Fibroblast of skin of right biceps (primary cell): ENCODE measurements around the gene SLC2A6.

Experiments
- DNase-seq: peaks from one replicate; pipeline ENCODE4 v3.0.0-alpha.2; 2013

Gene SLC2A6, protein sequence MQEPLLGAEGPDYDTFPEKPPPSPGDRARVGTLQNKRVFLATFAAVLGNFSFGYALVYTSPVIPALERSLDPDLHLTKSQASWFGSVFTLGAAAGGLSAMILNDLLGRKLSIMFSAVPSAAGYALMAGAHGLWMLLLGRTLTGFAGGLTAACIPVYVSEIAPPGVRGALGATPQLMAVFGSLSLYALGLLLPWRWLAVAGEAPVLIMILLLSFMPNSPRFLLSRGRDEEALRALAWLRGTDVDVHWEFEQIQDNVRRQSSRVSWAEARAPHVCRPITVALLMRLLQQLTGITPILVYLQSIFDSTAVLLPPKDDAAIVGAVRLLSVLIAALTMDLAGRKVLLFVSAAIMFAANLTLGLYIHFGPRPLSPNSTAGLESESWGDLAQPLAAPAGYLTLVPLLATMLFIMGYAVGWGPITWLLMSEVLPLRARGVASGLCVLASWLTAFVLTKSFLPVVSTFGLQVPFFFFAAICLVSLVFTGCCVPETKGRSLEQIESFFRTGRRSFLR

DNA sequence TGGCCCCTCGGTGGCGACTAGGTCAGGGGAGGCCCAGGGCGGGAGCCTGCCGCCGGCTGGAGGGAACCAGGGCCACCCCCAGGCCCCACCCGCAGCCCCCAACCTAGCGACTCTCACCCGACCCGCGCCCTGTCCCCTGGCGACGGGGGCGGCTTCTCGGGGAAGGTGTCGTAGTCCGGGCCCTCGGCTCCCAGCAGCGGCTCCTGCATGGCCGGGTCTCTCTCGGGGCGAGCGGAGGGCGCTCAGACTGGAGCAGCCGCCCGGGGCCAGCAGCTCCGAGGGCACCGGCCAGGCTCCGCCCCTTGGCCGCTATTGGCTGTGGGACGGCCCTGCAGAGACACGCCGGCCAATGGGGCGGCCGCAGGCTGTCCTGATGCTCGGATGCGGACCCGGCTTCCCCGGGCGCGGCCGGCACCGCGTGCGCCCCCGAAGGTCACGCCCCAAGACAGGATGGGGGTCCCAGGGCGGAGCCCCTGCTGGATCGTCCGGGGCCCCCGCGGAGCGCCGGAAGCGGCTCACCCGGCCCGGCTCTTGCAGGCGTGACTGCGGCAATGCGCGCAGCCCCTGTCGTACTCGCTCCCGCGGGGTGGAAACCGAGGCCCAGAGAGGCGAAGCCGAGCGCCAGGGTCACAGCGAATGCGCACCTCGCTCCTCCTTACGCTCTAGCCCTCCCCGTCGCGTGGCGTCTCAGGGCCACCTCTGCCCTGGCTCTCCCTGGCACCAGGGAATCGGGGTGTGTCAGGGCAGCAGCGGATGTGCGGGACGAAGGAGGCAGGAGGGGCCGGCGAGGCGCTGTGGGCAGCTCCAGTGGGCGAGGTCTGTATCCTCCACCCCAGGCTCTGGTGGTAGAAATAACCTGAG, at the start of gene SLC2A6:
SLC2A6 (minus strand) TSS at position 249 of the 861 bp plus-strand sequence; CDS start at position 209, 40 bp downstream.
- DNase-seq: peak; percentile 78

DNA sequence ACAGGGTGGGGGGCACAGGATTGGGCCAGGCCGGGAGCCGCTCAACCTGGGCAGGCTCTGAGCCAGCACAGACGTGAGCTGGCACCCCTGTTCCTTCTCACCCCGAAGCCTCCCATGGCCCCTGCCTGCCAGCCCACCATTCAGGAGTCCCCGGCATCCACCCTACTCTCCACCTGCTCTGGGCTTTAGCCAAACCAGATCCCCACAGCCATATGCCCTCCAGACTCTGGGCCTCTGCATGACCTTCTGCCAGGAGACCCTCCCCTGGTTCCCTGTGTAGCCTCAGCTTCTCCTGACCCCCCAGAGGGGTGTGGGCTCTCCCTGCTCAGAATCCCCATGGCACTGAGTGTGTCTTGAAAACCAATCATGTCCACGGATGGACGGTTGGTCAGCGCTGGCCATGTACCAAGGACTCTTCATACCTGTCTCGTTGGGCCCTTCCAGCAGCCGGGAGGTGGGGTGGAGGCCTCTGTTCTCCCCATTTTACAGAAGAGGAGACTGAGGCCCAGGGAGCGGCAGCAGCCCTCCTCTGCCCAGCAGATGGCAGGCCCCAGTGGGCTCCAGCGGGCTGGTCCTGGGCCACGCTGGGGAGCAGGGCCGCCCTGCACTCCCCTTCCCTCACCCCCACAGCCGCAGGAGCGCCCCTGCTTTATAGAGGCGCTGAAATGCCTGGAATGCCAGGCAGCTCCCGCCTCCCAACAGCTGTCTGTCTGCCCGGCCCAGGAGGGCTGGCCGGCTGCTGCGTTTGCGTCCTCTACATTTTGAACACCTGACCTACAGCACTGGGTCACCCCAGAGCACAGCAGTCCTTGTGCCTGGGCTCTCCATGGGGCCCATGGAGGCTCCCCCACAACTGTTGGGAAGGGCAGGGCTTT, 49.3 kb upstream of the SLC2A6 start:
- DNase-seq: no peak

DNA sequence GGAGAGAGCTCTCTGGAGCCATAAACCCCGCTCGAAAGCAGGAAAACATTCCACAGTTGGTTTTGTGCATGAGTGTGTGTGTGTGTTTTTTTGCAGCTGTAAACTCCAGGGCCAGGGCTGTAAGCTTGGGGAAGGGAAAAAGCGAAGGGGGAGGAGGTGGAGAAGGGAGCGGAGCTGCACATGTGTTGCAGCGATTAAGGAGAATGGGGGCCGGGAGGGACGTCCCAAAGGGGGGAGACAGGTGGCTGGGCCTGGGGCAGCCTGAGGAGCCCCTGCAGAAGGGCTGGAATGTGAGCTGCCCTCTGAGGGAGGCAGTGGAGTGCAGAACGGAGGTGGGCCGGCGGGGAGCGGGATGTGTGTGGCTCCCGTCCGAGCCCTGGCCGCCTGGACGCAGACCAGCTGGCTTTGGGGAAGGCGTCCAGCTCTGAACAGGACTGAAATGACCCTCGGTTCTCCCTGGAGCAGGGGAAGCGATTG, 48.6 kb upstream of the SLC2A6 start:
- DNase-seq: no peak

DNA sequence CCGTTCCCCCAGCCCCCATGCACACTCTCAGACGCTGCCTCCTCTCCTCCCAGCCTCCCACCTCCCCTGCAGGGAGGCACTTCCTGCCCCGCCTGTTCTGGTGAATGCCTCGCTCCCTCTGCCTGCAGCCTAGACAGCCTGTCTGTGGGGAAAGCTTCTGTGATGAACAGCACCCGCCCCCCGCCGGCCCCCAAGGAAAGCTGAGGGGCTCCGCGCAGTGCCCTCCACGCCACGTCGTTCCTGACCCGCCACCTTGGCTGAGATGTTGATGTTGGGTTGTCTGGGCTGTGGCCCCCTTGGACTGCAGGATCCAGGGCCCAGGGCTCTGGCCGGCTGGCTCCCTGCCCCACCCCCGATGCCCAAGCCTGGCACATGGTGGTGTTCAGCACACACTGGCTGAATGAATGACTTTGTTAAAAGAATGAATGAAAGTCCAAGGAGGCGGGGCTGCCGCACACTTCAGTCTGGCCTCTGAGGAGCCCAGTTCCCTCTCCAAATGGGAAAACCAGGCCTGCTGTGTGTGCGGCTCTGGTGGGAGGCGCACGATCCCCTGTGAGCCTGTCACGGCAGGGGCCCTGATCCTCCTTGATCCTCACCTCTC, 47.9 kb upstream of the SLC2A6 start:
- no peak for DNase-seq

DNA sequence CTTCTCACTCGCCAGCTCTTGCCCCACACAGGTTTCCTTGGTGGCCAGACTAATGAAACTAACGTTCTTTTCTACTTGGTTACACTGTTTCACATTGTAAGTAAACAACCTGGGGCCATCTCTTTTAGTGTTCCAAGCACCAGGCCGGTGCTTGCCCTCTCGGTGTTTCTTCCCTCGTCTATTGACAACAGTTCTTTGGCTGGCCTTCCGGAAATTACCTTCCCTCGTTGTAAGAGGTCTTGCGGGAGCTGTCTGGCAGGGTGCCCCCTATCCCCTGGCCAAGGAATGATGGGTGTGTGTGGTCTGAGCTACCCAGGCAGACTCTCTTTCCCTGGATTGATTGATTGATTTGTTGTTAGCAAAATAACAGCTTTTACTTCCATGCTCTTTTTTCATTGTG, 46.8 kb upstream of the SLC2A6 start:
- DNase-seq: no peak

DNA sequence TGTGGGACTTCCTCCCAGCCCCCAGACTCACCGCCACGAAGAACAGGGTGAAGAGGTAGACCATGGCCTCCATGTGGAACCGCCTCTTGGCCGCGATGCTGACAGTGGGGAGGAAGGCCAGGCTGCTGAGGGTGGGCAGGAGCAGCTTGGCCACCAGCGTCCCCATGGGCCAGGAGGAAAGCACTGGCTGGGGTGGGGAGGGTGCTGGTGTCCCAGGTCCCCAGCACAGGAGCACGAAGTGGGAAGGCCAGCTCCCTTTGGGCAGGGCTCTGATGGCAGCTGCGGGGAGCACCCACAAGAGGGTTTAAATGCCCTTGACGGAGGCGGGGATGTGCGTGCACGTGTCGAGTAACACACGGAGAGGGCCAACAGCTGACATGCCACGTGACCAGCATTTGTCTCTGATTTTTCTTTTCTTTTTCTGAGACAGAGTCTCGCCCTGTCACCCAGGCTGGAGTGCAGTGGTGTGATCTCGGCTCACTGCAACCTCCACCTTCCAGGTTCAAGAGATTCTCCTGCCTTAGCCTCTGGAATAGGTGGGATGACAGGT, 45.9 kb upstream of the SLC2A6 start, which contains the start of gene MYMK:
MYMK (minus strand) TSS at position 281 of the 550 bp plus-strand sequence; CDS start at position 166, 115 bp downstream.
- DNase-seq: no peak

DNA sequence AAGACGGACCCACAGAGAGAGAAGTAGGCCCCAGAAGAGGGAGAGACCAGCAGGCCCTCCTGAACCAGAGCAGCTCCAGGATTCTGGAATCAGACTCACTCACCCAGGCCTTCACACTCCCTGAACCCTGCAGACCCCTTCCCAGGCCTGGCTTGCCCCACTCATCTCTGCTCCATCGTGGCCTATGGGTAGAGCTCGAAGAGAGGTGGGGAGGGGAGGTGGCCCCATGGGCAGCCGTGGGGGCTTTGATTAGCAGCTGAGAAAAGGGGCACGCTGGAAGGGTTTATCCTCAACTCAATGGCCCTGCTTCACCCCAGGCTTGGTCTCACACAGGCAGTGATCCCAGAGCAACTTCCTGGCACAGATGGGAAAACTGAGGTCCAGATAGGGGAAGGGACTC, 45.2 kb upstream of the SLC2A6 start:
- no peak for DNase-seq

DNA sequence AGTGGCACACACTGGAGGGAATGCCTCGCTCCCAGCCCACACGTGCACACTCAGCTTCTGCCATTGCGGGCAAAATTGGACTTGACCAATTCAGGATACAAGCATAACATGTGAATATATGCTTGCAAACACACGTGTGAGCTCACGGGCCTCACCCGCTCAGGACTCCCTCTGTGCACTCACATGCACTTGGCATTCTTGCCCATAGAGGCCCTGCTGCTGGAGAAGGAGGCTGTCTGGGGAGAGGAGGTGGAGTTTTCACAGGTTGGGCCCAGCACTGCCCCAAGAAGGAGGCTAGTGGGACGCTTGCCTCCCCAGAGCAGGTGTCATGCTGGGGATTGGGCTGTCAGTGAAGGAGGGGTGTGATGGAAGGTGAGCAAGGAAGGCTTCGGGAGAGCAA, 44.2 kb upstream of the SLC2A6 start:
- no peak for DNase-seq

DNA sequence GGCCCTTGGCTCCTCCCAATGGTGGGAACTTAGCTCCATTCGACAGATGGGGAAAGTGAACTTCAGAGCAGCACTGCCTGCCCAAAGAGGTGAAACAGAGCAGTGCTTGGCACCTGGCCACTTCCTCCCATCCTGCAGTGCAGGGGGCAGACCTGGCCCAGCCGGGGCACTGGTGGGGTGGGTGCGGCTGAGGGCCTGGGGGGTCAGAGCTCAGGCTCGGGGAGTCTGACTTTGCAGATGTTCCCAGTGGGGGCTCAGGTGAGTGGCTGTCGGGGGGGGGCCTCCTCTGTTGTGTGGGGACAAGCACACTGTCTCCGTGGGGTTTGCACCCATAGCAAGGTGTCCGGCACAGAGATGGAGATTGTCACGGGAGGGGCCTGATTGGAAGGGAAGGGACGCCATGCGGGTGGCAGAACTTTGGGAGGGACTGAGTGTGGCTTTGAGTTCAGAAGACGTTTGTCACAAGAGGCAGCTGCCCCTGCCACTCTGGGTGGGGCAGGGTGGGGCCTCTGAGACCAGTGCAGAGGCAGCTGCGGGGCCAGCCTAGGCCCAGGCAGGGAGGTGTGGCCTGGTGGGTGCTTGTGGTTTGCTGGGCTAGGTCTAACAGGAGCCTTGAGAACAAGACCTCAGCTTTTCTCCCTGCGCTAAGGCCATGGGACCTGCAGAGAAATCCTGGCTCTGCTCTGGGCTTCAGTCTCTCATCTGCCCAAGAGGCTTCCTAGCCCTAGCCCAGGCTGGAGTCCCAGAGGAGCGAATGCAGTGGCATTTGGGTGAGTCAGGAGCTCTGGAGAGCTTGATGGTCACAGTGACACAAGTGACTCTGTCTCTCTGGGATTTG, 43.4 kb upstream of the SLC2A6 start:
- DNase-seq: no peak

DNA sequence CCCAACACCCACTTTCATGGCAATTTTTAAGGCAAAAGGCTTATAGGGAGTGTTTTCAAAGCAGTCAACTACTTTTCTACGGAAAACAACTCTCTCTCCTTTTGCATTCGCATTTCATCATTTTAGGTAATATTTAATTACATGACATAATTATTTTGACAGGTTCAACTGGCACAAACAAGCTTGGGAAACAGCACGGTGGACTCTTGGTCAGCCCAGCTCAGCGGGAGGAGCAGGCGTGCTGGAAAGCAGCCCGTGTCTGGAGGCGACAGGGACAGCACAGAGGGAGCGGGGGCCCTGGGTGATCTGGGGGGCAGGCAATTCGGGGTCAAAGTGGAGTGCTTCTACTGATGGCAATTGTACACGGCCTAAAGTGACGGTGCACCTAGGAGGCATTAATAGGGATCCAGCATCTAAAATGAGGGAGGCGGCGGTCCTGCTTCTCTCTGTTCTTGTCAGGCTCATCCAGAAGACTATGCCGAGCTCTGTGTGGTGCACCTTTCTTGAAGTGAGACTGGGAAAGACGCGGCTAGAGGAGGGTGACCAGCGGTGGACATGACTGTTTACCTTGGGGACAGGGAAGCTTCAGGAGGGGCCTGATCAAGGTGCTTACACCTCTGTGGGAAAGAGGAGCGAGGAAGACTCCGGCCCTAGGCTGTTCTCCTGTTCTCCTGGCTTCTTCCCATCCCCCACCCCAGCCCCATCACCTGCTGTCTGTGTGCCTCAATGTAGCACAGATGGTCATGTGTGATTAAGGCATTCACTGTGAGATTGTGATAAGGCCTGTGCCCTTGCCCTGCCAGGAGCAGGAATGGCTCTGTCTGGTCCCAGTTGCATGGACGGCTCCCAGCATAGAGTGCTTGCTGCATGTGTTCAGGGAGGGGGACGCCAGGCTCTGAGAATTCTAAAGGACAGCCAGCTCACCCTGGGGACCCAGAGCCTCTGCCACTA, 42.5 kb upstream of the SLC2A6 start:
- DNase-seq: no peak

DNA sequence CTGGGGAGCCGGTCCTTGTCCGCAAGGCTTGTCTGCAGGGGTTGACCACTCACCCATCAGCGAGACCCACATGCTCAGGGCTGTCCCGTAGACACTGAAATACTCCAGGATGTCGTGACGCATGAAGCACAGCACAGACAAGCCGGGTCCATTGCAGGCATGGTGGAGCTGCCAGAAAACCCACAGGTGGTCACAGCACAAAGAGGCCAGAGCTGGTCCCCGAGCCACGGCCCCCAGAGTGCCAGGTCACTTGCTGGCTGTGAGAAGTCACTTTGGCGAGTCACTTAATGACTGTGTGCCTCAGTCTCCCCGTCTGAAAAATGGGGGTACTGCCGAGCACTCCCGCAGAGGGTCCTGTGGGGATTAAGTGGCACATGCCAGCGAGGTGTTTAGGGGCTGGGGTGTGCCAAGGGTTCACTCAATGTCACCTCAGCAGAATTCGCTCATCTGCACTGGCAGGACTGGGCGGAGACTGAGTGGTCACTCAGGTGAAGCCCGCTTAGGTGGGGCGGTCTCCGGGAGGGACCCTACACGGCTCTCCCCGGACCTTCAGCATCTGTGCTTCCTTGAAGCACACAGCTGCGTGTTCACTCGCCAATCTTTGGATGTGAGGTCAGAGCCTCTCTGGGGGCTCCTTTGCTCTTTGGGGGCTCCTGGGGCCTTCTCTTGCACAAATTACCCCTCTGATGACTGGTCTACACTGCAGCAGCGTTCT, 41.4 kb upstream of the SLC2A6 start:
- no peak for DNase-seq

DNA sequence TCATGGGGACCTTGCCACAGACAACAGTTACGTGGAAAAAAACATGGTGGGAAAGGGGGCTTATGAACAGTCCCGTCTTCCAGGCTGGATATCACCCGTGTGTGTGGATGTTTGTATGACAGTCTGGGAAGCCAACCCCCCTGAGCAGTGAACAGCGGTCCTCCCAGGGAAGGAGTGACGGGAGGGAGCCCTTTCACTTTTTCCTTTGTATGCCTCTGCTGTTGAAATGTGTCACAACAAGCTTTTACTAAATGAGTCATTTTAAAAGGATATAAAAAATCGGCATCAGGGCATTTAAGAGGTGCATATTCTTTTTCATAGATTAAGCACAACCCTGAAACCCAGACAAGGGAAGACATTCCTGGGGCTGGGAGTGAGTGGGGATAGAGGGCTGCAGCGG, 40.8 kb upstream of the SLC2A6 start:
- no peak for DNase-seq

DNA sequence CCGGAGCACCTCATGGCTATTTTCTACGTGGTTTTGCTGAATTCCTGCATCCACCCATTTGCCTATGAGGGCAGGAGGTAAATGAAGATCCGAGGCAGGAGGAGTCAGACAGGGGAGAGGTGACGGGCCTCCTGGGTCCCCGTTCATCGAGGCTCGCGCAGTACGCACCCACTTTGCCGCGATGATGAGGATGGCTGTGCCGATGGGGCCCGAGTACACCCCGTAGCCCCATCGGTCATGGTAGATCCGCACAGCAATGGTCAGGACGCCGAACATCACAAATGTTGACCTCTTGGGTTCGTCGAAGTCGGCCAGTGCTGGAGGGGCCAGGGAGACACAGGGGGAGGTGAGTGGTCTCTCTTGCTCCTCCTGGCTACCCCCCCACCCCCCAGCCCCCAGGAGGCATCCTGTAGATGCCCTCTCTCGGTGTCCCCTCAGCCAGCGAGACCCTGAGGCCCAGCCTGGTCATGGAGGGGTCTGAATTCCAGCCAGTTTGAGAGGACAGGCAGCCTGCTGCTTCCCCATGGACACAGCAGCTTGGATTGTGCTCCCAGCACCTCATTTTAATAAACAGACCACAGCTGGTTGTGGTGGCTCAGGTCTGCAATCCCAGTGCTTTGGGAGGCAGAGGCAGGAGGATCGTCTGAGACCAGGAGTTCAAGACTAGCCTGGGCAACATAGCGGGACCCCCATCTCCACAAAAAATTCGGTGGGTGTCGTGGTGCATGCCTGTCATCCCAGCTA, 40.0 kb upstream of the SLC2A6 start:
- DNase-seq: no peak

DNA sequence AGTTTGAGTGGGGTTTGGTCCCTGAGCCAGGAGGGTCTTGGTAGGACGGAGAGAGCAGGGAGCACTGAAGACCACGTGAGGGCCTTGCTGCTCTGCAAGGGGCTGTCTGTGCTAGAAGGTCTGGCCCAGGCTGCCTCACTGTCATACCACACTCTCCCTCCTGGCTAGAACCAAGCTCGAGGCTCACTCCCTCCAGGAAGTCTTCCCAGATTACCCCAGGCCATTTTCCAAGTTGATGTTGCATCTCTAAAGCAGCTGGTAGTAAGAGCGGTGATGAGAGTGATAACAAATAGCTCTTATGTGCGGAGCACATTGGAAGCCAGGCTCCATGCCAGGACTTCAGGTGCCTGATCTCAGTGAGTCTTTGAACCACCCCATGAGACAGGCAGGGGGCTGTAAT, 39.3 kb upstream of the SLC2A6 start:
- DNase-seq: no peak

DNA sequence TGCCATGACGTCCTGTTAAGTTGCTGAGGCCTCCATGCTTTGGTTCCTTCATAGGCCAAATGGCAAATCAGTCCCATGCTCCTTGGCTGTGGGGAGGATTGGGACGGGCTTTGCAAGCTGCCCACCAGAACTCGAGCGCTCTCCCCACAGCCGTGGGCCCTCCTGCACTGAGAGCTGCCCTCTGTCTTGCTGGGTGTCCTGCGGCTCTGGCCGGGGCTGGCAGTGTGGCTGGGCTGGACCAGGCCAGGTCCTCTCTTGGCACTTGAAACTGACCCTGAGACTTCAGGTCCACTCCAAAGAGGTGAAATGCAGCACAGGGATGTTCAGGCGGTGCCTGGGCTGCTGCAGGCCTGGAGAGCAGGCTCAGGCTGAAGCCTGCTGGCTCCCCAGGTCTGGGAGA, 38.8 kb upstream of the SLC2A6 start:
- DNase-seq: no peak

DNA sequence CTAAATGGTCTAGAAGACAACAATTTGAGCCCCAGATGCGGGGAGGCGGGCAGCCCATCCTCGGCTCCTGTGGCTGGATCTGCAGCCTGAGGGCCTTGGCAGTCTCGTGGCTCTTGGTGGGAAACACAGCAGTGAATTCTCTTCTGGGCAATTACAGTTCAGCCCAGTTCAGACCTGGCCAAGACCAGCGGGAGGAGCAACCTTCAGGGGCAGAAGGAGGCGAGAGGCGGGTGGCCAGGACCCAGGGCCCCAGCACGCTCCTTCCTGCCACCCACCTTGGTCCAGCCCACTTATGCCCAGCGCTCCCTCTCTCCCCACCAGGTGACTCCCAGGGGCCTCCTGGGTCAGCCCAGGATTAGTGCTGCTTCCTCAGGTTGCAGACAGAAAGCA, 38.1 kb upstream of the SLC2A6 start:
- DNase-seq: no peak

DNA sequence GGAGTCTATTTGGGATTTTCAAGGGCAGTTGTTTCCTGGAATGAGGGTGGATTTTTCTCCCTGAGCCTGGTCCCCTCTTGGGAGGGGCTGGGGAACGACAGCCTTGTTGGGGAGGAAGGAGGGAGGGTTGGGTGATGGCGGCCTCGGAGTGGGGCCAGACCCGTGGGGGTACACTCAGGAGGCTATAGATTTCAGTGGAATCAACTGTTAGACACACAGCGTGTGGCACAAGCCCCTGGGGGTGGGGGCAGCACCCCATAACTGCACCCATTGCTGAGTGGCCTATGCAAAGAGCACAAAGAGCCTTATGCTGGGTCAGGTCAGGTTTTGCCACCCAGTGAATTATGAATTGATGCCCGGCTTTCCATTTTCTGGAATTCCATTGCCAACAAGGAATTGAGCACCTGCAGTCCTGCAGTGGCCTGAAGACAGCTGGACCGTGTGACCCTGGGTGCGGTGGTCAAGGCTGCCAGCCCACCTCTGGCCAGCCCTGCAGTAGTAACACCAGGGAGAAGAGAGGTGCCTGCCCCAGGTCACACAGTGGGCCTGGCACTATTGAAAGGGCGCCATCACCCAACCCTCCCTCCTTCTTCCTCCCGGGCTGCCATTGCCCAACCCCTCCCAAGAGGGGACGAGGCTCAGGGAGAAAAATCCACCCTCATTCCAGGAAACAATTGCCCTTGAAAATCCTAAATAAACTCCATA, 37.5 kb upstream of the SLC2A6 start:
- no peak for DNase-seq
